CMK (cell line): ENCODE measurements around the gene MMP14.

Experiments
- DNase-seq: peaks from one replicate; pipeline ENCODE4 v3.0.0-alpha.2; 2010; ENCODE audit warnings: low read depth

Gene MMP14

DNA sequence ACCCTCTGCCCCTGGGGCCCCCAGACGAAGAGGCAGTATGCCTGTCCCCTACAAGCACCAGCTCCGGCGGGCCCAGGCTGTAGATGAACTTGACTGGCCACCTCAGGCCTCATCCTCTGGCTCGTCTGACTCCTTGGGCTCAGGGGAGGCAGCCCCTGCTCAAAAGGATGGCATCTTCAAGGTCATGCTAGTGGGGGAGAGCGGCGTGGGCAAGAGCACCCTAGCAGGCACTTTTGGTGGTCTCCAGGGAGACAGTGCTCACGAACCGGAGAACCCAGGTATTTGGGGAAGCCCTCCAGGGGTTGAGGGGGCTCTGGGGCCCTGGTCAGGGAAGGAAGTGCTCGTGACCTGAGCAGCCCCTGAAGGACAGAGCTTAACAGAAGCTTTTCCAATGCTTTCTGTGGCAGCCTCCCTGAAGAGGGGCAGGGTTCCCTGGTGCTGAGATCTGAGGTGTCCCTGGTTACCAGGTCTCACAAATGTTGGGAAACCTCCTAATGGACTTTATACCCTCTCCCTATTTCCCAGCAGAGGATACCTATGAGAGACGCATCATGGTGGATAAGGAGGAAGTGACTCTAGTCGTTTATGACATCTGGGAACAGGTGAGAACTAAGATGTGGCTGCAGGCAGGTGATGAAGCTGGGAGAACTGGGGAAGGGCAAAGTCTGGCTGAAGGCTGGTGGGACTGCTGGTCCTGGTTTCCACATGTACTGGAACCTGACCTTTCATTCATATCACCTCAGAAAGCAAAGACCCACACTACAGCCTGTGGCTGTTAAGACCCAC is 48.5 kb downstream of the MMP14 start:
- no peak for DNase-seq

DNA sequence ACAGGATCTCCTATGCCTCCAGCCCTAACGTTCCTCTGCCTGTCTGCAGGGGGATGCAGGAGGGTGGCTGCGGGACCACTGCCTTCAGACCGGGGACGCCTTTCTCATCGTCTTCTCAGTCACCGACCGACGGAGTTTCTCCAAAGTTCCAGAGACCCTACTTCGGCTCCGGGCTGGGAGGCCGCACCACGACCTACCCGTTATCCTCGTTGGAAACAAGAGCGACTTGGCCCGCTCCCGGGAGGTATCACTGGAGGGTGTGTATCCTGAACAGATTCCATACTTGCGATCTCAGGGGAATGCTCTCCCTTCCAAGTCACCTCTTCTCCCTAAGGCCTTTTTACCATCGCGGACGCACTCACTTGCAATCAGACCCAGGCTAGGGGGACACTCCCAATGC is 49.6 kb downstream of the MMP14 start:
- no peak for DNase-seq

DNA sequence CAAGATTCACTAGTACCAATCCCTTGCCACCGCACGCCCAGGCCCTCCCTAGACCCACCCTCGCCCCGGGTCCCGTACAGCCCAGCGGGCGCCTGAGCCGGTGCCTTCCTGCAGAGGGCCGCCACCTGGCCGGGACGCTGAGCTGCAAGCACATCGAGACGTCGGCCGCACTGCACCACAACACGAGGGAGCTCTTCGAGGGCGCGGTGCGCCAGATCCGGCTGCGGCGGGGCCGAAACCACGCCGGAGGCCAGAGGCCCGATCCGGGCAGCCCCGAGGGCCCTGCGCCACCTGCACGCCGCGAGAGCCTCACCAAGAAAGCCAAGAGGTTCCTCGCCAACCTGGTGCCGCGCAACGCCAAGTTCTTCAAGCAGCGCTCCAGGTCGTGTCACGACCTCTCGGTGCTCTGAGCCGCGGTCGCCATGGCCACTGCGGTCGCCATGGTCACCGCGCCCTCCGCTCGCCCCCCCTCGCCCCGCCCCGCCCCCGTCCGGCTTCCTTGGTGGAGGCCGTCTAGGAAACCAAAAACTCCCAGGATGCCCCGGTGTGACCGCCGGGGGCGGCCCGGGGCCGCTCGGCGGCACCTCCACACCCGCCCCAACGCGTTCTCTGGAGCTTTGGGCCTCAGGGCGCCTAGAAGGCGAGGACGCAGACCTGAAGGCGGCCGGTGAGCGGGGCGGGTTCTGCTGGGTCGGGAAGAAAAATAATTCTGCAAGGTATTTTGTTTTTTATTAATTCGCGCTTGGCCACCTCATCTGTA is 50.3 kb downstream of the MMP14 start:
- no peak for DNase-seq

DNA sequence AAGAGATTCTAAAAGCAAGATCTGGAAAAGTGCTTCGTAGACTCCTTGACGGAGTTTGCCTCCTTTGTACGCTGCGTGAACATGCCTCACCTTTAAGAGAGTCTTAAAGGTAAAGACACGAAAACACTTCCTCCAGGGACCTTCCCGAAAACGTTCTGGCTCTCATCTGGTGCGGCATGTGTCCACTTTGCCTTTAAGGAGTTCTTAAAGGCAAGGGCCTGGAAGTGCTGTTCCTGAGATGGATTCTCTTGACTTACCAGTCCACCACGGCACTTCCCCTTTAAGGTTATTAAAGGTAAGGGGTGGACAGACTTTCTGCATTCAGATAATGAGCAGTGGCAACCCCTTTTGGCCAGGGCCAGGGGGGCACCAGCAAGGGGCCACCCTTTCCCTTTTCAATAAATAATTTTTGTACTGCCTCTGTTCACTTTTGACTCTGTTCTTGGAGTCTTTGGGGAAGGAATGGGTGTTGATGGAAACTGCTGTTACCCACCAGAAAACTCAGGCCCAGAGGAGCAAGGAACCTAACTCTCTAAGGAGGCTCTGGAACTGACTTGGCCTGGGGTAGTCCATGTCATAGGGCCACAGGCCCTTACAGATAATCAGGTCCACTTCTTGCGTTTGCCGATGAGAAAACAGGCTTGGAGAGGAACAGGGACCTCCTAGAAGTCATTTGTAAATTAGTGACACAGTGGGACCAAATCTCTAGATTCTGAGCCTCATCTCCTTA is 51.0 kb downstream of the MMP14 start:
- no peak for DNase-seq

DNA sequence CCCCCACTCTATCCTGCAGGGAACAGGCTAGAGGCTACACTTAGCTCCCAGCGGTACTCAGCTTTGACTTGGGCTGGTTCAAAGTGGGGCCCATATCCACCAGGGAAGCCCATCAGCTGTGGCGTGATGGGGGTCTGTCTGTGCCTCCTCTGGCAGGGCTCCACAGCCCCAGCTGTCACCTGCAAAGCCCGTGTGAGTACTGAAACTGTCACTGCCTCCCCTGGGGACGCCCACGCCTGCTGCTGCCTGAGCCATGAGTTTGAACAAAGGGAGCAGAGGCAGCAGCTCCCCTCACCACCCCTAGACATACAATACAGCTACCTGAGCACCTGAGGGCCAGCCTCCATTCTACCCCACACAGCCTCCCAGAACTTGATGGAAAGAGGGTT is 51.6 kb downstream of the MMP14 start:
- no peak for DNase-seq

DNA sequence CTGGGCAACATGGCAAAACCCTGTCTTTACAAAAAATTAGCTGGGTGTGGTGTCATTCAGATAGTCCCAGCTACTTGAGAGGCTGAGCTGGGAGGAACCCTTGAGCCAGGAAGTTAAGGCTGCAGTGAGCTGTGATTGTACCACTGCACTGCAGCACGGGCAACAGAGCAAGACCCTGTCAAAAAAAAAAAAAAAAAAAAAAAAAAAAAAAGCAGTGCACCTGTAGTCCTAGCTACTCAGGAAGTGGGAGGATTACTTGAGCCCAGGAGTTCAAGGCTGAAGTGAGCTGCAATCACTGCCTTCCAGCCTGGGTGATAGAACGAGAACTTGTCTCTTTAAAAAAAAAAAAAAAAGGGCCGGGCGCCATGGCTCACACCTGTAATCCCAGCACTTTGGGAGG is 52.3 kb downstream of the MMP14 start:
- no peak for DNase-seq

DNA sequence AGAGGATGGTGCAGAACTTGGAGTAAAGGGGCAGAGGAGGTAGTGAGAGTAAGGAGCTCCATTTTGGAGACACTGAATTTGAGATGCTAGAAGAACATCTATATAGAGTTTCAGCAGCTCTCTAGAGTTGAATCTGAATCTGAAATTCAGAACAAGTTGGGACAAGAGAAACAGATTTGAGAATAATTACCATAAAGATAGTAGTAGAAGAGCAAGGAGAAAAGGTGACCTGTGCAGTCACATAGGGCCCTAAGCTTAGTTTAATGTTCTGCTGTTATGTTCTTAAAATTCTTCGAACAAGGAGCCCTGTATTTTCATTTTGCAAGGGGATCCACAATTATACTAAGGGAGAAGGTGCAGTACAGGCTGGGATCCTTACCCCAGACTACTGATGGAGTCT is 54.0 kb downstream of the MMP14 start:
- DNase-seq = no peak

DNA sequence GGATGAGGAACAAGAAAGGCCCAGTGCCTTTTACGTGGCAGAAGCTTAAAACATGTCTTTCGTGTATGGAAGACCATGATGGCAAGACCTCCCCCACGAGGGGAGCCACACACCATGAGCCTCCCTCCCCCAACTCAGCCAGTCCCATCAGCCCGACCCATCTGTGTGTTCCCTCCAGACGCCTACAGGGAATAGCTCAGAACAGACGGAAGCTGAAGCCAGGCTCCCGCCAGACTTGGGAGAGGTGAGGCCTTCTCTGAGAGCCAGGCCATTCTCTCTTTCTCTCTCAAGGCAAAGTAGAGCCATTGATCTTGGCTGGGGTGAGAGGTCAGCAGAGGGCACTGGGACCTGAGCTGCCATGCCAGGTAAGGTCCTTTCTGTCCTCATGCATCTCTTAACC is 56.1 kb downstream of the MMP14 start:
- DNase-seq = no peak

DNA sequence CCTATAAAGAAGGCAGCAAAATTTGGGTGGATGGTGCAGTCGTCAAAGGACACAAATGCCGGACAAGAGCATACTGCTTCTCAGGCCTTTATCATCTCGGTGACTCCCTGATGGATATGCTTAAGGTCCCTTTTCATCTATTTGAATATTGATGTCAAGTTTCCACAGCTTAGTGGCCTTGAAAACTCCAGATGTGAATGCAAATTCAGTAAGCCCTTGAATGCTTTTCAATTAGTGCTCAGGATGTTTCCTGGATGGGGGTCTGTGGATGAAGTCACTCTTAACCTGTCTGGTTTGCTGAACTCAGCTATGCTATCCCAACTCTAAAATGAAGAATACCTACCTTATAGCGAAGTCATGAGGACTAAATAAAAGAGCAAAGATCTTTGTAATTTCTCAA is 57.3 kb downstream of the MMP14 start:
- DNase-seq = no peak

DNA sequence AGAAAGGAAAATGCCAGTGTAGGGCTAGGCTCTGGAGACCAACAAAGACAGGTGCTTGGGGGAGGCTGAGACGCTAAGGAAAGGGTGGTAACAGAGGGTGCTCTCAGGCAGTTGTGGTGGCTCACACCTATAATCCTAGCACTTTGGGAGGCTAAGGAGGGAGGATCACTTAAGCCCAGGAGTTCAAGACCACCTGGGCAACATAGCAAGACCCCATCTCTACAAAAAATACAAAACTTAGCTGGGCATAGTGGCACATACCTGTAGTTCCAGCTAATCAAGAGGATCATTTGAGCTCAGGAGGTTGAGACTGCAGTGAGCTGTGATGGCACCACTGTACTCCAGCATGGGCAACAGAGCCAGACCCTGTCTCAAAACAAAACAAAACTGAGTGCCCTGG is 59.0 kb downstream of the MMP14 start:
- DNase-seq = no peak

DNA sequence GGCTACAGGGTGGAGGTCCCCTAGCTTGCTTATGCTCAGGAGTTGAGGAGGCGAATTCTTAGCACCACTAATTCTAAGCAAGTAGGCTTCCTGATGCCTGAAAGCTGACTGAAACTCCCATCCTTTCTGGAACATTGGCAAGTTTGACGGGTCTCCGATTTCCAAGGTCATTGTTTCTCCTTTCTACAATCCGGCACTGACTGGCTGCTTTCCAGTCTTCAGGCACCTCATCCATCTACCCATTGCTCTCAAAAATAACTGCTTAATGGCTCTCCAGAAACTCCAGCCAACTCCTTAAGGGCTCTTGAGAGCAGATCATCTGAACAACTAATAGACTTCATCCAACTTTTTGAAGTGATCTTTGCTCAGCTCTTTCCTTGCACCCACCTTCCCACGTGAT is 60.0 kb downstream of the MMP14 start:
- no peak for DNase-seq

DNA sequence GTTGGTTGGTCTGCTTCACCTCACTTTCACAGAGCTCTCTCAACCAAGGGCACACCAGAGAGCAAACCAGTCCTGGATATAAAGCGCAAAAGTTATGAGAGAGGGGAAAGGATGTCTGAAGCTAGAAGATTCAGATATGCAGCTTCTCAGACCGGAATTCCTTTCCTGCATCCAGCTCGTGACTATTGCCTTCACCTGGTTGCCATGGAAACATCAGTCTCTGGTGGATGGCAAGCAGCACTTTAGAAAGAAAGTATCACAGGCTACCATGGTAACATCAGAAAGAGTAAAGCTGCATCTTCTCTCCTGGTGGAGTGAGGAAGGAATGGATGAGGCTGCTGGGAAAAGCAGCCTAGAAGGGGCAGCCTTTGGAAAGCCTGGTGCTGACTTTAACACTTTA is 60.4 kb downstream of the MMP14 start:
- DNase-seq = no peak

DNA sequence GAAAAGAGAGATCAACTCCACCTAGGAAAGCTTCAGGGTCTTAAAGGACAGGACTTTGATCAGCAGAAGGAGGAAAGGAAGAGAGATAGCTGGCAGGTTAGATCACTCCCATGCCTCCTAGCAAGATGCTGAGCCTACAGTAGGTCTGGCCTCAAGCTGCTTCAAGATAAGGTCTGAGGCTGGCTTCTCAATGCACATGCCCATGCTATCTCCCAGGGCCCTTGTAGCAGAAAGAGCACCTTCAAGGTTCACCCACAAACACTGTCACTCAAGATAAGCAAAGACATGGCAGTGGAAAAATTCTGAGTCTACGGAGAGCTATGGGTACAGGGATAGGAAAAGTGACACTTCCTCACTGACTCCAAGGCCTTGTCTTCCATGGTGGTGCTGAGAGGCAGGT is 61.0 kb downstream of the MMP14 start:
- DNase-seq = no peak
